Ovary (tissue), 3 donors: ENCODE results near the gene PCDHAC2.

Experiments
- EP300 ChIP-seq: sonication (generic); formaldehyde crosslinking; IDR thresholded peaks from one replicate; pipeline ENCODE4 v1.6.1; 2017; ENCODE audit warnings: antibody characterized with exemption
- POLR2A ChIP-seq: fragments of 450-650 bp; IDR thresholded peaks from one replicate; pipeline ENCODE4 v1.6.1; 2017; ENCODE audit warnings: antibody characterized with exemption, mild to moderate bottlenecking, moderate library complexity
- TF ChIP-seq, protein P1 (sequence below), 3 donors: fragments of 450-650 bp in 2 of 3; fragments of 200-600 bp in 1 of 3; IDR thresholded peaks; one replicate each; pipeline versions ENCODE4 v1.5.1 to v1.8.0; 2016 to 2022; ENCODE audit warnings: antibody characterized with exemption in 3 of 3, mild to moderate bottlenecking in 1 of 3
- donor health status: DM: no; HTN: no; CAD: no.

GRCh38 chr5:140966293-140967225 is at the start of gene PCDHAC2:
- TF ChIP-seq, protein P1, sequence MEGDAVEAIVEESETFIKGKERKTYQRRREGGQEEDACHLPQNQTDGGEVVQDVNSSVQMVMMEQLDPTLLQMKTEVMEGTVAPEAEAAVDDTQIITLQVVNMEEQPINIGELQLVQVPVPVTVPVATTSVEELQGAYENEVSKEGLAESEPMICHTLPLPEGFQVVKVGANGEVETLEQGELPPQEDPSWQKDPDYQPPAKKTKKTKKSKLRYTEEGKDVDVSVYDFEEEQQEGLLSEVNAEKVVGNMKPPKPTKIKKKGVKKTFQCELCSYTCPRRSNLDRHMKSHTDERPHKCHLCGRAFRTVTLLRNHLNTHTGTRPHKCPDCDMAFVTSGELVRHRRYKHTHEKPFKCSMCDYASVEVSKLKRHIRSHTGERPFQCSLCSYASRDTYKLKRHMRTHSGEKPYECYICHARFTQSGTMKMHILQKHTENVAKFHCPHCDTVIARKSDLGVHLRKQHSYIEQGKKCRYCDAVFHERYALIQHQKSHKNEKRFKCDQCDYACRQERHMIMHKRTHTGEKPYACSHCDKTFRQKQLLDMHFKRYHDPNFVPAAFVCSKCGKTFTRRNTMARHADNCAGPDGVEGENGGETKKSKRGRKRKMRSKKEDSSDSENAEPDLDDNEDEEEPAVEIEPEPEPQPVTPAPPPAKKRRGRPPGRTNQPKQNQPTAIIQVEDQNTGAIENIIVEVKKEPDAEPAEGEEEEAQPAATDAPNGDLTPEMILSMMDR (IDR thresholded peaks at IDR 0.05), result no peak
- no peak for TF ChIP-seq POLR2A
- TF ChIP-seq EP300, result no peak
